Measurements from ENCODE around the gene ABHD8.

Gene ABHD8

GRCh38 chr19:17303167-17303939 lies at the start of gene ABHD8:
Gene ABHD8, minus strand, starts transcription at chr19:17303425. Its CDS starts 1,809 bp downstream, at chr19:17301616.
- peak; percentile 26 for TF ChIP-seq CTCF (IDR thresholded peaks at IDR 0.05; ENCODE audit: low read length, missing control alignments)
- peak; percentile 97 for DNase-seq (ENCODE audit: low read depth)
- H3K4me3 ChIP-seq (replicated peaks; ENCODE audit: low read depth, low read length): peak within 1 kb of the TSS; percentile 72

GRCh38 chr19:17352608-17353280 lies 49.5 kb upstream of the ABHD8 start:
- TF ChIP-seq CTCF (IDR thresholded peaks at IDR 0.05; ENCODE audit: low read length, missing control alignments): no peak
- DNase-seq (ENCODE audit: low read depth): peak; percentile 47
- H3K4me3 ChIP-seq (replicated peaks; ENCODE audit: low read depth, low read length): no peak overlapping the region

- H3K4me3 ChIP-seq (replicated peaks; ENCODE audit: low read depth, low read length): no peak overlapping the region
- DNase-seq (ENCODE audit: low read depth): no peak
- TF ChIP-seq CTCF (IDR thresholded peaks at IDR 0.05; ENCODE audit: low read length, missing control alignments): no peak
Observed at GRCh38 chr19:17351815-17352435, 48.7 kb upstream of the ABHD8 start.

GRCh38 chr19:17348700-17349099 lies 45.5 kb upstream of the ABHD8 start:
- no peak overlapping the region for H3K4me3 ChIP-seq (replicated peaks; ENCODE audit: low read depth, low read length)
- no peak for TF ChIP-seq CTCF (IDR thresholded peaks at IDR 0.05; ENCODE audit: low read length, missing control alignments)
- DNase-seq (ENCODE audit: low read depth): peak; percentile 81

- no peak for TF ChIP-seq CTCF (IDR thresholded peaks at IDR 0.05; ENCODE audit: low read length, missing control alignments)
- no peak for DNase-seq (ENCODE audit: low read depth)
- H3K4me3 ChIP-seq (replicated peaks; ENCODE audit: low read depth, low read length): no peak overlapping the region
Observed at GRCh38 chr19:17347877-17348276, 44.7 kb upstream of the ABHD8 start.

GRCh38 chr19:17347361-17347760 lies 44.1 kb upstream of the ABHD8 start:
- H3K4me3 ChIP-seq (replicated peaks; ENCODE audit: low read depth, low read length): no peak overlapping the region
- peak; percentile 52 for DNase-seq (ENCODE audit: low read depth)
- no peak for TF ChIP-seq CTCF (IDR thresholded peaks at IDR 0.05; ENCODE audit: low read length, missing control alignments)
